ENCODE data around the gene ELANE. TPM values are rescaled to one million over a fixed set of nuclear protein-coding genes. Genes with fewer than 3 reads are reported as not detected.

ELANE gene
- total and polyA plus RNA-seq, 4 donors = 0.17 to 37.4 (median 1.8) TPM

- no peak overlapping the region for H3K27ac ChIP-seq (ENCODE audit: low read depth in 1 of 2, low read length in 2 of 2)
- H3K4me3 ChIP-seq (ENCODE audit: low read depth in 1 of 3, low read length in 3 of 3) = no peak overlapping the region
- no peaks in the 10 kb centered on the region for H3K9me3 ChIP-seq (ENCODE audit: control insufficient read depth in 4 of 4, low read length in 3 of 4)
- no peak for TF ChIP-seq FOXA2 (IDR thresholded peaks at IDR 0.05)
- TF ChIP-seq TAF1 (conservative IDR thresholded peaks at IDR 0.05) = no peak
- no peak for TF ChIP-seq GABPA (IDR thresholded peaks at IDR 0.05 in 1 of 2, conservative IDR thresholded peaks at IDR 0.05 in 1 of 2)
- TF ChIP-seq HNF4A (conservative IDR thresholded peaks at IDR 0.05) = no peak
- no peak for TF ChIP-seq CTCF (IDR thresholded peaks at IDR 0.05; ENCODE audit: low read depth, low read length, missing input control)
- TF ChIP-seq FOXA1 (IDR thresholded peaks at IDR 0.05) = no peak
- TF ChIP-seq RAD21 (IDR thresholded peaks at IDR 0.05) = no peak
- TF ChIP-seq HNF4G (IDR thresholded peaks at IDR 0.05) = no peak
- H3K27me3 ChIP-seq (ENCODE audit: control insufficient read depth in 4 of 4, insufficient read depth in 4 of 4, low read length in 3 of 4) = no peaks in the 10 kb centered on the region
- no peak for DNase-seq (ENCODE audit: low spot score)
- 92% methylated on average over 37 of the region's 37 CpGs for WGBS
- no peaks in the 10 kb centered on the region for H3K4me1 ChIP-seq (ENCODE audit: control insufficient read depth in 4 of 4, insufficient read depth in 4 of 4, low read length in 3 of 4)
- H3K9ac ChIP-seq (ENCODE audit: low read depth in 1 of 2, low read length in 2 of 2) = no peak overlapping the region
- peaks cover 3 to 52% (median 12%) of the 10 kb centered on the region in 4 donors for H3K36me3 ChIP-seq (ENCODE audit: control insufficient read depth in 4 of 4, insufficient read depth in 3 of 4, low read depth in 1 of 4, low read length in 3 of 4)
Observed at GRCh38 chr19:879711-880438, 27.8 kb downstream of the ELANE start.

- Histone ChIP-seq H3K36me3 (ENCODE audit: control insufficient read depth in 4 of 4, insufficient read depth in 3 of 4, low read depth in 1 of 4, low read length in 3 of 4) (peaks cover 0 to 54% (median 16%) of the 10 kb centered on the region in 4 donors), H3K4me1 (ENCODE audit: control insufficient read depth in 4 of 4, insufficient read depth in 4 of 4, low read length in 3 of 4) (no peaks in the 10 kb centered on the region), H3K27ac (ENCODE audit: low read depth in 1 of 2, low read length in 2 of 2) (no peak overlapping the region), H3K9me3 (ENCODE audit: control insufficient read depth in 4 of 4, low read length in 3 of 4) (no peaks in the 10 kb centered on the region), H3K4me3 (ENCODE audit: low read depth in 1 of 3, low read length in 3 of 3) (no peak overlapping the region), H3K9ac (ENCODE audit: low read depth in 1 of 2, low read length in 2 of 2) (no peak overlapping the region), H3K27me3 (ENCODE audit: control insufficient read depth in 4 of 4, insufficient read depth in 4 of 4, low read length in 3 of 4) (no peaks in the 10 kb centered on the region)
- no peak for DNase-seq (ENCODE audit: low spot score)
- 98% methylated on average over 34 of the region's 34 CpGs for WGBS
- TF ChIP-seq NR2F2 (IDR thresholded peaks at IDR 0.05) (no peak), FOXA2 (IDR thresholded peaks at IDR 0.05) (no peak), ATF3 (IDR thresholded peaks at IDR 0.05) (no peak), HNF4A (conservative IDR thresholded peaks at IDR 0.05) (no peak)
Observed at GRCh38 chr19:881385-882071, 29.4 kb downstream of the ELANE start.

GRCh38 chr19:882871-883497, 30.9 kb downstream of the ELANE start:
- no peak for TF ChIP-seq EGR1 (IDR thresholded peaks at IDR 0.05; ENCODE audit: low read depth in 2 of 2)
- no peak for TF ChIP-seq SP1 (IDR thresholded peaks at IDR 0.05)
- TF ChIP-seq NR2F2 (IDR thresholded peaks at IDR 0.05) = no peak
- TF ChIP-seq JUND (IDR thresholded peaks at IDR 0.05) = no peak
- TF ChIP-seq CTCF (IDR thresholded peaks at IDR 0.05; ENCODE audit: low read depth, low read length, missing input control) = no peak
- TF ChIP-seq GABPA (IDR thresholded peaks at IDR 0.05 in 1 of 2, conservative IDR thresholded peaks at IDR 0.05 in 1 of 2) = no peak
- no peak for TF ChIP-seq HNF4A (conservative IDR thresholded peaks at IDR 0.05)
- WGBS = 96% methylated on average over 30 of the region's 30 CpGs
- H3K4me1 ChIP-seq (ENCODE audit: control insufficient read depth in 4 of 4, insufficient read depth in 4 of 4, low read length in 3 of 4) = no peaks in the 10 kb centered on the region
- DNase-seq (ENCODE audit: low spot score) = no peak
- H3K36me3 ChIP-seq (ENCODE audit: control insufficient read depth in 4 of 4, insufficient read depth in 3 of 4, low read depth in 1 of 4, low read length in 3 of 4) = peaks cover 0 to 59% (median 18%) of the 10 kb centered on the region in 4 donors
- no peak overlapping the region for H3K9ac ChIP-seq (ENCODE audit: low read depth in 1 of 2, low read length in 2 of 2)
- H3K27ac ChIP-seq (ENCODE audit: low read depth in 1 of 2, low read length in 2 of 2) = no peak overlapping the region
- H3K9me3 ChIP-seq (ENCODE audit: control insufficient read depth in 4 of 4, low read length in 3 of 4) = no peaks in the 10 kb centered on the region
- H3K4me3 ChIP-seq (ENCODE audit: low read depth in 1 of 3, low read length in 3 of 3) = no peak overlapping the region
- H3K27me3 ChIP-seq (ENCODE audit: control insufficient read depth in 4 of 4, insufficient read depth in 4 of 4, low read length in 3 of 4) = no peaks in the 10 kb centered on the region
